Measurements from ENCODE around the gene FRRS1.

GRCh38 chr1:99766378-99766800 is at the start of gene FRRS1:
- peak; percentile 68; the same call in 1 of the 2 replicates for TF ChIP-seq POLR2AphosphoS5 (IDR thresholded peaks at IDR 0.05; ENCODE audit: borderline replicate concordance, low read depth, low read length)
- no peak for TF ChIP-seq EZH2 (IDR thresholded peaks at IDR 0.05)
